Stomach (tissue), 4 donors: ENCODE measurements around the gene LSMEM2.

ENCODE experiments used
- EP300 ChIP-seq: sonication (generic); formaldehyde crosslinking; IDR thresholded peaks from one replicate; pipeline ENCODE4 v1.6.1; 2017; ENCODE audit warnings: antibody characterized with exemption
- TF ChIP-seq, protein P1 (sequence below), 7 experiments: fragments of 450-650 bp in 4 of 7; fragments of 200-600 bp in 3 of 7; sonication (generic) in 3 of 7; IDR thresholded peaks; one replicate each; pipeline ENCODE4 v1.5.1; 2016 to 2019; ENCODE audit warnings: antibody characterized with exemption in 7 of 7, control low read depth in 2 of 7, mild to moderate bottlenecking in 1 of 7

DNA sequence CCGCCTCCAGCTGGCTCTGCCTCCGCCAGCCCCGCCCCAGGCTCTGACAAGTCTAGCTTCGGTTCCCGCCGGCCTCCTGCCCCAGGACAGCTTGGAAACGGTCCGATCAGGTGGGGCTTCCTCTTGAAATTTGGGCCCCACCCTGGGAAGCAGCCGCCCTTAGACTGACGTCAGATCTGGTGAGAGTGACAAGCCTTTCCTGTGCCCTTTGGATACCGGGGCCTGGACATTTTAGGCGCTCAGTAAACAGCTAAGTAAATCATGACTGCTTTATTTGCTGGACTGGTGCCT lies 20.7 kb downstream of the LSMEM2 start:
- TF ChIP-seq, protein P1, sequence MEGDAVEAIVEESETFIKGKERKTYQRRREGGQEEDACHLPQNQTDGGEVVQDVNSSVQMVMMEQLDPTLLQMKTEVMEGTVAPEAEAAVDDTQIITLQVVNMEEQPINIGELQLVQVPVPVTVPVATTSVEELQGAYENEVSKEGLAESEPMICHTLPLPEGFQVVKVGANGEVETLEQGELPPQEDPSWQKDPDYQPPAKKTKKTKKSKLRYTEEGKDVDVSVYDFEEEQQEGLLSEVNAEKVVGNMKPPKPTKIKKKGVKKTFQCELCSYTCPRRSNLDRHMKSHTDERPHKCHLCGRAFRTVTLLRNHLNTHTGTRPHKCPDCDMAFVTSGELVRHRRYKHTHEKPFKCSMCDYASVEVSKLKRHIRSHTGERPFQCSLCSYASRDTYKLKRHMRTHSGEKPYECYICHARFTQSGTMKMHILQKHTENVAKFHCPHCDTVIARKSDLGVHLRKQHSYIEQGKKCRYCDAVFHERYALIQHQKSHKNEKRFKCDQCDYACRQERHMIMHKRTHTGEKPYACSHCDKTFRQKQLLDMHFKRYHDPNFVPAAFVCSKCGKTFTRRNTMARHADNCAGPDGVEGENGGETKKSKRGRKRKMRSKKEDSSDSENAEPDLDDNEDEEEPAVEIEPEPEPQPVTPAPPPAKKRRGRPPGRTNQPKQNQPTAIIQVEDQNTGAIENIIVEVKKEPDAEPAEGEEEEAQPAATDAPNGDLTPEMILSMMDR (IDR thresholded peaks at IDR 0.05), result no peak
- TF ChIP-seq EP300, result no peak
